ENCODE measurements around the gene GFM1.
"Not testable (repeated sequence)": the region's sequence is repeated elsewhere in the genome, so short reads cannot be mapped to it uniquely, and the experiment has no call there.

Gene GFM1

DNA sequence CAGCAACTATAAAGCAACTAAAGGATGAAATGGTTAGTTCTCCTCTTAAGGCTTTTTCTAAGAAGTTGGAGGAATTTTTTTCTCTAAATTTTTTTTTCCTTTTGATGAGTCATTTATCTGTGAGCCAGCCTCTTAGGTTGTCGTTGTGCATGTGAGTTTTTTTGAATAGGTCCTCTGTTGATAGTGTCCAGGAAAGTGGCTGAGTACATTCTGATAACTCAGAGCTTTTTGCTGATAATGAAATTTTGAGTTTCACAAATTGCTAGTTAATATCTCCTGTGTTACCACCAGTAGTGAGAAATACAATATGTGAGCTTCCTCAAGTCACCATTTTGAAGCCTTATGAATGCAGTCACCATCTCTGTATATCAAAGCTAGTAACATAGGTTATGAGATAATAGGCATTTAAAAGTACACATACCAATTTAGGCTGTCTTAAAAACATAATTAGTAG is 35.2 kb downstream of the GFM1 start:
- Histone ChIP-seq H3K4me1 (ENCODE audit: control insufficient read depth, low read depth, low read length) (no peaks in the 10 kb centered on the region), H3K9ac (ENCODE audit: low read length) (no peak overlapping the region), H3K4me3 (ENCODE audit: low read length) (no peak overlapping the region), H3K36me3 (ENCODE audit: control insufficient read depth, low read depth, low read length) (no peaks in the 10 kb centered on the region), H3K9me3 (ENCODE audit: control insufficient read depth, low read depth, low read length) (no peaks in the 10 kb centered on the region), H3K27ac (ENCODE audit: low read length) (no peak overlapping the region), H3K27me3 (ENCODE audit: control insufficient read depth, insufficient read depth, low read length) (no peaks in the 10 kb centered on the region)

DNA sequence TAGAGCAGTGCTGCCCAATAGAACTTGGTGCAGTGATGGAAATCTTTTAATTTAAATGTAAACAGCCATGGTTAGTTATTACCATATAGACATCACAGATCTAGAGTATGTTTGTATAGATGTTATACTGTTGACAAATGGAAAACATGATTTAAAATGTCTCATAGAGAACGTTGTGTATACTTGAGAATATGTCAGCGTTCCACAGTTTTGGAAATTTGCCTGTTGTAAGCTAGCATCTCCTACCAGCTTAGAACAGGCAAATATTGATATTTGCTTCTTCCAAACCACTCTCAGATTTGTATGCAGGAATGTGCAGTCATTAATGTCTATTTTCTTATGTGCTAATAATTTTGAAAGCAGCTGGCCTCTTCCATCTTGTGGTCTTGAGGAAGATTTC is 36.5 kb downstream of the GFM1 start:
- Histone ChIP-seq H3K4me3 (ENCODE audit: low read length) (no peak overlapping the region), H3K27me3 (ENCODE audit: control insufficient read depth, insufficient read depth, low read length) (no peaks in the 10 kb centered on the region), H3K9ac (ENCODE audit: low read length) (no peak overlapping the region), H3K36me3 (ENCODE audit: control insufficient read depth, low read depth, low read length) (no peaks in the 10 kb centered on the region), H3K27ac (ENCODE audit: low read length) (no peak overlapping the region), H3K9me3 (ENCODE audit: control insufficient read depth, low read depth, low read length) (no peaks in the 10 kb centered on the region), H3K4me1 (ENCODE audit: control insufficient read depth, low read depth, low read length) (no peaks in the 10 kb centered on the region)

DNA sequence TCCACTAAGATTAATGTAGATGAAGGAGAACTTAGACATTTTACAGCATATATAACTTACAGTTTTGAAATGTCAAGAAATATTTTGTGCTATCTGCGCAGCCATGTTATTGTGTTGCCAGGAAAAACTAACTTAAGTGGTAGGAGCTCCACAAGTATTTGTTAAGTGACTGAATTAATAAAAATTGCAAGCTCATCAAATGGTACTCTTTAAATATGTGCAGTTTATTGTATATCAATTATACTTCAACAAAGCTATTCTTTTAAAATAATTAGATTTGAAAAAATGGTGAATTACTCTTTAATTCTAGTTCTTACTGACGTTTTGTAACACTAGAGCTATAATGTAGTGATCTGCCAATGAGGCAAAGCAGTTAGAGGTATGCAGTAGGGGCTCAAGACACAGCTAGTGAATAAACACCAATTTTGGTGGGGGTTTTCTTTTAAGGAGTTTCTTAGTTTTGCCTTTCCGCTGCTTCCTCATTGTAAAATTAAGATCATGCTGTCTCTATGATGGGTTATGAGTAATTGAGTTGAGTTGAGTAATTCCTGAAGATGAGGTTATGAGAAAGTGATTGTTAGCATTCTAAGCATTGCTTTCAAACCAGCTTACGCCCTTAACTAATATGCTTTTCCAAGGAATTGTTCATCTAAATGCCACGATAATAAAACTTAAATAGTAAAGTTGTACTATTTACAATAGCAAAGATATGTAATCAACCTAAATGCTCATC is 39.1 kb downstream of the GFM1 start:
- no peaks in the 10 kb centered on the region for H3K9me3 ChIP-seq (ENCODE audit: control insufficient read depth, low read depth, low read length)
- no peaks in the 10 kb centered on the region for H3K4me1 ChIP-seq (ENCODE audit: control insufficient read depth, low read depth, low read length)
- no peaks in the 10 kb centered on the region for H3K27me3 ChIP-seq (ENCODE audit: control insufficient read depth, insufficient read depth, low read length)
- H3K9ac ChIP-seq (ENCODE audit: low read length) = no peak overlapping the region
- no peaks in the 10 kb centered on the region for H3K36me3 ChIP-seq (ENCODE audit: control insufficient read depth, low read depth, low read length)
- no peak overlapping the region for H3K4me3 ChIP-seq (ENCODE audit: low read length)
- no peak overlapping the region for H3K27ac ChIP-seq (ENCODE audit: low read length)

DNA sequence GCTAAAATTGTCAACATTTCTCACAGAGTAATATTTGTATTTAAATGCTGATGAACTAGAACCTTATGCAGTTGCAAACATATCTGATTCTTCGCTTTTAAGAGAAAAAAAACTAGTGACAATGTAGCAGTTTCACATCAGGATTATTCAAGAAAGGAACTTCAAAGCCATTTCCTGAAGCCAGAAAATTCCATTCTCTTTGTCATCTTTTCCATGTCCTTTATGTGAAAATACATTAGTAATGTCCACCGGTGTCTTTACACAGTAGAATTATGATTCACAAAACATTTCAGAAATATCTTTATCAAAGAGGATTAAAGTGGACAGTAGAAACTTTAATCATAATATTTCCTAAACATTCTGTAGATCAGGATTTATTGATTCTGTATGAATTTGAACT is 40.8 kb downstream of the GFM1 start:
- Histone ChIP-seq H3K27me3 (ENCODE audit: control insufficient read depth, insufficient read depth, low read length) (no peaks in the 10 kb centered on the region), H3K36me3 (ENCODE audit: control insufficient read depth, low read depth, low read length) (peaks cover 3% of the 10 kb centered on the region), H3K4me3 (ENCODE audit: low read length) (no peak overlapping the region), H3K9me3 (ENCODE audit: control insufficient read depth, low read depth, low read length) (no peaks in the 10 kb centered on the region), H3K4me1 (ENCODE audit: control insufficient read depth, low read depth, low read length) (no peaks in the 10 kb centered on the region), H3K9ac (ENCODE audit: low read length) (no peak overlapping the region), H3K27ac (ENCODE audit: low read length) (no peak overlapping the region)

DNA sequence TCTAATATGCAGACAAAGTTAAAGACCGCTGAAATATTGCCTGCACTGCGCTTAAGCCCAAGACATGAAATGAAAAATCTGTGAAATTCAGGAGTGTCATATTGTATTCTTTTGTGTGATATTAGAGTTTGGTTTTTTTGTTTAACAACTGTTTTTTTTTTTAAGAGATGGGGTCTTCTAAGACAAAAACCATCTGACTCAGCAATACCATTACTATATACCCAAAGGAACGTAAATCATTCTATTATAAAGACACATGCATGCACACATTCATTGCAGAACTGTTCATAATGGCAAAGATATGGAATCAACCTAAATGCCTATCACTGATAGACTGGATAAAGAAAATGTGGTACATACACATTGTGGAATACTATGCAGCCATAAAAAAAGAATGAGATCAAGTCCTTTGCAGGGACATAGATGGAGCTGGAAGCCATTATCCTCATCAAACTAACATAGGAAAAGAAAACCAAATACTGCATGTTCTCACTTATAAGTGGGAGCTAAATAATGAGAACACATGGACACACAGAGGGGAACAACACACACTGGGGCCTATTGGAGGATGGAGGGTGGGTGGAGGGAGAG is 49.6 kb downstream of the GFM1 start:
- H3K36me3 ChIP-seq (ENCODE audit: control insufficient read depth, low read depth, low read length) = peaks cover 19% of the 10 kb centered on the region
- H3K9ac ChIP-seq (ENCODE audit: low read length); H3K27ac ChIP-seq (ENCODE audit: low read length); H3K9me3 ChIP-seq (ENCODE audit: control insufficient read depth, low read depth, low read length); H3K27me3 ChIP-seq (ENCODE audit: control insufficient read depth, insufficient read depth, low read length); H3K4me1 ChIP-seq (ENCODE audit: control insufficient read depth, low read depth, low read length); H3K4me3 ChIP-seq (ENCODE audit: low read length): not testable (repeated sequence)

DNA sequence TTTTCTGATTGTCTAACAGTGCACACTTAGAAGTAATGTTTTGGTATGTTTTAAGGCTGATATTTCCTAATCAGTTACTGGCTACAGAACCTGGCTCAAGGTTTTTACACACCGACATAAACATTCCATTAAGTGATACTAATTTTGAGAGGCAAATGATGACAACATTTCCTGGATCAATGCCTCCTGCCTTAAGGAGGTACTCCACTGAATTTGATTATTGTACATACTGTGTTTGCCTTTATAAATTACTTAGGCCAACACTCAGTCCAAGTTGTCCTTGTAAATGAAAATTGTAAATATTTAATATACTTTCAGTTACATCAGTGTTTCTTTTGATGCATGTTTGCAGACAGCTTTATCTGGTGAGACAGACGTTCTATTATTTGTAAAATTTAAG is 52.3 kb downstream of the GFM1 start:
- H3K36me3 ChIP-seq (ENCODE audit: control insufficient read depth, low read depth, low read length) = peaks cover 6% of the 10 kb centered on the region
- no peaks in the 10 kb centered on the region for H3K9me3 ChIP-seq (ENCODE audit: control insufficient read depth, low read depth, low read length)
- no peak overlapping the region for H3K9ac ChIP-seq (ENCODE audit: low read length)
- H3K27ac ChIP-seq (ENCODE audit: low read length) = no peak overlapping the region
- no peaks in the 10 kb centered on the region for H3K4me1 ChIP-seq (ENCODE audit: control insufficient read depth, low read depth, low read length)
- H3K4me3 ChIP-seq (ENCODE audit: low read length) = no peak overlapping the region
- H3K27me3 ChIP-seq (ENCODE audit: control insufficient read depth, insufficient read depth, low read length) = no peaks in the 10 kb centered on the region

DNA sequence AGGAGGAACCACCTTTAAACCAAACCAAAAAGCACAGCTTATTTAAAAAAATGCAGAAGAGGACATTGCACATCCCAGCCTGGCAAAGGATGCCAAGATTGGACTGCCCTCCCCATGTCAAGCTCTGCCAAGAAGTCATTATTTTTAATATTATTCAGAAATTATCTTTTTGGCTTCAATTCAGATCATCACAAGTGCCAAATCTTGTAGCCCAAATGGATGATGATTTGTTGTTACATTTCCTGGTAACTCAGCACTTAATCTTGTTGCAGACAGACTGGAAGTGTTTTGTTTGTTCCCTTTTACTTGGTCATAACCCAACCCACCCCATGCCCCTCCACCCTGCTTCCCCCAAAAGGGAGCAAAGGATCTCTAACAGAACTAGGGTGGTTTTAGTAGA is 56.2 kb downstream of the GFM1 start:
- no peaks in the 10 kb centered on the region for H3K36me3 ChIP-seq (ENCODE audit: control insufficient read depth, low read depth, low read length)
- no peak overlapping the region for H3K27ac ChIP-seq (ENCODE audit: low read length)
- no peaks in the 10 kb centered on the region for H3K9me3 ChIP-seq (ENCODE audit: control insufficient read depth, low read depth, low read length)
- no peak overlapping the region for H3K9ac ChIP-seq (ENCODE audit: low read length)
- H3K4me3 ChIP-seq (ENCODE audit: low read length) = no peak overlapping the region
- no peaks in the 10 kb centered on the region for H3K27me3 ChIP-seq (ENCODE audit: control insufficient read depth, insufficient read depth, low read length)
- no peaks in the 10 kb centered on the region for H3K4me1 ChIP-seq (ENCODE audit: control insufficient read depth, low read depth, low read length)

DNA sequence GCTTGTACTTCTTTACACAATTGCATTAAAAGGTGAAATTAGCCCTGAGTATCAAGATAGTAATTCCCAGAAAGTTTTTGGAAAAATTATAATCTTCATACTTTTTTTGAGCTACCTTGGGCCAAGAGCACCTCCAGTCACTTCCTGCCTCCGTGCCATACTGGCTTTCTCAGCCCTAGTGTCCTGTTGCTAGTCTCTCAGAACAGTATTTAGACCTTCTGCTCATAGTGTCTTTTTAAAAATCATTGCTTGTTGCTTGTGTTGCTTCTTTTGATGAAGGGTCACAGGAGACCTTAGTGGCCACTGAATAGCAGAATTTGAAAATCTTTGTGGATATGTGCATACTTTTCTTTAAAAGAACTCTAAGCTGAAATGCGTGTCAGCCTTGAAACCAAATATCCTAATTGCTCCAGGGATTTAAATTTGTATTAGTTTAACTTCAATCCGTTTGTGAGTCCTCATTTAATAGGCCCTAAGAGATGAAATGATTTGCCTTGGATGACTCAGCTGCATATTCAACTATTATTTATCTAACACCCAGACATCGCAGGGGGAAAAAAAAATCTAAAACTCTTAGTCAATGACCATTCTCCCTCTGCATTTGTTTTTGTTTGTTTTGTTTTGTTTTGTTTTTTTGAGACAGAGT is 57.2 kb downstream of the GFM1 start:
- Histone ChIP-seq H3K9me3 (ENCODE audit: control insufficient read depth, low read depth, low read length) (no peaks in the 10 kb centered on the region), H3K4me1 (ENCODE audit: control insufficient read depth, low read depth, low read length) (no peaks in the 10 kb centered on the region), H3K36me3 (ENCODE audit: control insufficient read depth, low read depth, low read length) (no peaks in the 10 kb centered on the region), H3K4me3 (ENCODE audit: low read length) (no peak overlapping the region), H3K9ac (ENCODE audit: low read length) (no peak overlapping the region), H3K27me3 (ENCODE audit: control insufficient read depth, insufficient read depth, low read length) (no peaks in the 10 kb centered on the region), H3K27ac (ENCODE audit: low read length) (no peak overlapping the region)

DNA sequence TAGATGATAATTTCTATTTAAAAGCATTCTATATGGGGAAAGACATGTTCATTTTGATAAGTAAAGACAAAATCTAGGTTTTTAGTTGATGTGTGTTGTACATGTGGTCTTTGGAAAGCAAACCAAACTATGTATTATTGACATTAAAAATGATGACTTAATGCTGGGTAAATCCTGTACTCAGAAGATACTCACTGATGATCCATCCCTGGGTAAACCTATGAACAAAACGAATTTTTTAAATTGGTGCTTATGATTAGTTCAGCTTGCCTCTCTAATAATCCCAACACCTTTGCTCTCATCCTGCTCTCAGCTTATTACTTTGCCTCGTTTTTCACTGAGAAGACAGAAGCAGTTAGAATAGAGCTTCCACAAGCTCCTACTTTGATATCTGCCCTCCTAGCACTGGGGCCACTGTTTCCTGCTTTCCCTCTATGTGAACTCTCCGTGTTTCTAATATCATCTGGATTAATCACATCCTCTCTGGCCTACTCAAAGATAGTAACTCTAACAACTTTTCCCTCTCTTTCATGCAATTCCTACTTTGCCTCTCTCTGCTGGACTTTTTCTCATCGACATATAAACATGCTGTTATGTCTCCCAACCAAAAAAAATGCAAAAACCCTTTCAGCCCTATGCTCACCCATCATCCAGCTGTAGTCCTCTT is 58.6 kb downstream of the GFM1 start:
- Histone ChIP-seq H3K4me3 (ENCODE audit: low read length) (no peak overlapping the region), H3K27me3 (ENCODE audit: control insufficient read depth, insufficient read depth, low read length) (no peaks in the 10 kb centered on the region), H3K27ac (ENCODE audit: low read length) (no peak overlapping the region), H3K9me3 (ENCODE audit: control insufficient read depth, low read depth, low read length) (no peaks in the 10 kb centered on the region), H3K9ac (ENCODE audit: low read length) (no peak overlapping the region), H3K4me1 (ENCODE audit: control insufficient read depth, low read depth, low read length) (no peaks in the 10 kb centered on the region), H3K36me3 (ENCODE audit: control insufficient read depth, low read depth, low read length) (no peaks in the 10 kb centered on the region)

DNA sequence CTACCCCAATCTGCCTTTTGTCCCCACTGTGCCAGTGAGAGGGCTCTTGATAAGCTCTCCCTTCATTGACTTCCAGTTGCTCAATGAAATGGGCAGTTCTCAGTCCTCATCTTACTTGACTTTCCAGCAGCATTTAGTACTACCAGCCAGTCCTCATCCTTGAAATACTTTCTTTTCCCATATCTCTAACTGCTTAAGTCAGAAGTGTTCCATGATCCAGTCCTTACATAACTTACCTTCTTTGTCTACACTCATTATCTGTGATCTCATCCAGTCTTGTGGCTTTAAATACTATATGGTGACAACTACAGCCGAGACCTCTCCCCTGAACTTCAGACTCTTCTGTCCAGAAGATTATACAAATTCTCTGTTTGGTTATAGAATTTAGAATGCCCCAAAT is 59.2 kb downstream of the GFM1 start:
- no peak overlapping the region for H3K4me3 ChIP-seq (ENCODE audit: low read length)
- no peaks in the 10 kb centered on the region for H3K9me3 ChIP-seq (ENCODE audit: control insufficient read depth, low read depth, low read length)
- no peaks in the 10 kb centered on the region for H3K36me3 ChIP-seq (ENCODE audit: control insufficient read depth, low read depth, low read length)
- no peaks in the 10 kb centered on the region for H3K27me3 ChIP-seq (ENCODE audit: control insufficient read depth, insufficient read depth, low read length)
- H3K9ac ChIP-seq (ENCODE audit: low read length) = no peak overlapping the region
- no peak overlapping the region for H3K27ac ChIP-seq (ENCODE audit: low read length)
- no peaks in the 10 kb centered on the region for H3K4me1 ChIP-seq (ENCODE audit: control insufficient read depth, low read depth, low read length)

DNA sequence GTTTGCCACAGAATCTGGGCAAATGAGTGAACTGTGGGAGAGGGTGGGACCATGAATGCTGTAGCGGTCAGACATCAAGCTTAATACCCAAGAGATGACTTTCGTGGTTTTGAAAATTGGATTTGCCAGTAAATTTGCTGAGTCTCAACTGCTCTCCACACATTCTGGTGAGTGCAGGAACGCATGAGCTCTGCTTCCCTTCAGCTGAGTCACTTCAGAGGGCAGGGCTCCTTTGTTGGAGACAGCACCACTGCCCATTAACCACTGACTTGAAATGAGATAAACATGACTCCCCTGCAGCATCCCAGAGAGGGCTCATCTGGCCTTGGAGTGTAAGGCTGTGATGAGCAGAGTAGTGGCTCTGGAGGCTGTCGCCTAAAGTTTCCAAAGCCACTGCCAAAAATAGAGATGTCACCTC is 65.3 kb downstream of the GFM1 start:
- no peaks in the 10 kb centered on the region for H3K27me3 ChIP-seq (ENCODE audit: control insufficient read depth, insufficient read depth, low read length)
- H3K36me3 ChIP-seq (ENCODE audit: control insufficient read depth, low read depth, low read length) = no peaks in the 10 kb centered on the region
- H3K27ac ChIP-seq (ENCODE audit: low read length) = no peak overlapping the region
- no peak overlapping the region for H3K9ac ChIP-seq (ENCODE audit: low read length)
- no peak overlapping the region for H3K4me3 ChIP-seq (ENCODE audit: low read length)
- H3K4me1 ChIP-seq (ENCODE audit: control insufficient read depth, low read depth, low read length) = peaks cover 10% of the 10 kb centered on the region
- H3K9me3 ChIP-seq (ENCODE audit: control insufficient read depth, low read depth, low read length) = no peaks in the 10 kb centered on the region

All from iPS-18a (cell line).